ENCODE measurements around the gene AGPAT3.

Gene AGPAT3

GRCh38 chr21:43922949-43923348 lies 57.9 kb downstream of the AGPAT3 start:
- Histone ChIP-seq H3K4me3 (ENCODE audit: low read depth, low read length) (no peak overlapping the region), H3K27ac (no peak overlapping the region), H3K27me3 (replicated peaks) (no peaks in the 10 kb centered on the region), H3K36me3 (replicated peaks) (peaks cover 5% of the 10 kb centered on the region)
- no peak for DNase-seq
- in situ Hi-C loops (cut with HindIII; ENCODE audit: low pct_ligation_motif_present, low sequenced_read_pairs), result no loop called here
- TF ChIP-seq CTCF (IDR thresholded peaks at IDR 0.05; ENCODE audit: low read depth, low read length, missing control alignments), result no peak

DNA sequence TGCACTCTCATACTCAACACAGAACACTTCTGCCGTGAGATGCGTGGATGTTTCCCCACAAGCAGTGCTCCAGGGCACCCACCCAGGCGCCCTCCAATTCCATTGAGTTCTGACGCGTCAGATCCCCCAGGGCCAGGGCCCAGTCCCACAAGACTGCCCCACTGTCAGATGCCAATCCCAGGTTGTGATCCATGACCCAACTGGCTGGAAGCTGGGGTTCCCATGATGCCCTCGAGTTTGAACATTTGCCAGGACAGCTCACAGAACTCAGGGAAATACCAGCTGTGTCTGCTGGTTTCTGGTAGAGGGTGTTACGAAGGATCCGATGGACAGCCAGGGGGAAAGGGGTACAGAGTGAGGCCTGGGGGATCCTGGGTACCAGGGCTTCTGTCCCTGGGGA lies 58.4 kb downstream of the AGPAT3 start:
- Histone ChIP-seq H3K27ac (no peak overlapping the region), H3K36me3 (replicated peaks) (peaks cover 5% of the 10 kb centered on the region), H3K4me3 (ENCODE audit: low read depth, low read length) (no peak overlapping the region), H3K27me3 (replicated peaks) (no peaks in the 10 kb centered on the region)
- in situ Hi-C loops (cut with HindIII; ENCODE audit: low pct_ligation_motif_present, low sequenced_read_pairs), result no loop called here
- no peak for DNase-seq
- no peak for TF ChIP-seq CTCF (IDR thresholded peaks at IDR 0.05; ENCODE audit: low read depth, low read length, missing control alignments)

- DNase-seq, result no peak
- TF ChIP-seq CTCF (IDR thresholded peaks at IDR 0.05; ENCODE audit: low read depth, low read length, missing control alignments), result no peak
- in situ Hi-C loops (cut with HindIII; ENCODE audit: low pct_ligation_motif_present, low sequenced_read_pairs), result no loop called here
- Histone ChIP-seq H3K4me3 (ENCODE audit: low read depth, low read length) (no peak overlapping the region), H3K27ac (no peak overlapping the region), H3K27me3 (replicated peaks) (no peaks in the 10 kb centered on the region), H3K36me3 (replicated peaks) (peaks cover 5% of the 10 kb centered on the region)
These were observed 59.5 kb downstream of the AGPAT3 start for GRCh38 chr21:43924421-43925095.

GRCh38 chr21:43925096-43925481 lies 60.1 kb downstream of the AGPAT3 start:
- in situ Hi-C loops (cut with HindIII; ENCODE audit: low pct_ligation_motif_present, low sequenced_read_pairs), result no loop called here
- H3K27ac ChIP-seq, result no peak overlapping the region
- no peak overlapping the region for H3K4me3 ChIP-seq (ENCODE audit: low read depth, low read length)
- no peak for DNase-seq
- H3K27me3 ChIP-seq (replicated peaks), result no peaks in the 10 kb centered on the region
- TF ChIP-seq CTCF (IDR thresholded peaks at IDR 0.05; ENCODE audit: low read depth, low read length, missing control alignments), result no peak
- H3K36me3 ChIP-seq (replicated peaks), result peaks cover 5% of the 10 kb centered on the region

DNA sequence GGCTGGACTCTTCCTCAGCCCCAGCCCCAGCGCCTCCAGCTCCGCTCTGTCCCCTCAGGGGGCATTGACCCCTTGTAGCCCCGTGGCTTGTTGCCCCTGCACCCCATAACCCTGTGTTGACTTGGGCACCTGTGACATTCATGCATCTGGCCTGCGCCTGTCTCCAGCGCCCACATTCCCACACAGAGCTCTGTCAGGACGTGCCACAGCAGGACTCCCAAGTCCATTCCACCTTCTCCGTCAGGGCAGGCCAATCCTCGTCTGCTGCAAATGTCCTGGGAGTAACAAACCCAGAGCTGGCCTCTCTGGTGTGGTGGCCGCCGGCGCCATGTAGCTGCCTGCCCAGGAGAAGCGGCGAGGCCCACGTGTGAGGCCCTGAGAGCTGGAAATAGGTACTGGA lies 60.6 kb downstream of the AGPAT3 start:
- in situ Hi-C loops (cut with HindIII; ENCODE audit: low pct_ligation_motif_present, low sequenced_read_pairs), result no loop called here
- Histone ChIP-seq H3K36me3 (replicated peaks) (peaks cover 5% of the 10 kb centered on the region), H3K27me3 (replicated peaks) (no peaks in the 10 kb centered on the region), H3K27ac (no peak overlapping the region), H3K4me3 (ENCODE audit: low read depth, low read length) (no peak overlapping the region)
- no peak for DNase-seq
- TF ChIP-seq CTCF (IDR thresholded peaks at IDR 0.05; ENCODE audit: low read depth, low read length, missing control alignments), result no peak

DNA sequence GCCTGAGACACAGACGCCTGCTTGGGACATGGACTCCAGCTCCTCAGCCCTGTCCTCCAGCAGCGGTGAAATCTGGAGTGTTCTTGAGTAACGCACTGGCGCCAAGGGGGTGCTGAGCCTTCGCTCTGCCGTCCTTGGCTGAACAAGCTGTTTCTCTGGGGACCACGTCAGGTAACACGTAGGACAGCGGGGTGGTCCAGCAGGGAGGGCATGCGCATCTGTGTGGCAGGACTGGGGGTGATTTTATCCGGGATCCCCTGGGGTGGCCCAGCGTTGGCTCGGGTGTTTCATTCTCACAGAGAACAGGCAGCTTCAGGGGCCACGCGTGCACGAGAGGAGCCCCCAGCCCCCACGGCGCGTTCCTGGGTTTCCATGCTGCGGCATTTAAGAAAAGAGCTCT lies 61.2 kb downstream of the AGPAT3 start:
- DNase-seq, result no peak
- Histone ChIP-seq H3K27ac (no peak overlapping the region), H3K36me3 (replicated peaks) (peaks cover 5% of the 10 kb centered on the region), H3K27me3 (replicated peaks) (no peaks in the 10 kb centered on the region), H3K4me3 (ENCODE audit: low read depth, low read length) (no peak overlapping the region)
- in situ Hi-C loops (cut with HindIII; ENCODE audit: low pct_ligation_motif_present, low sequenced_read_pairs), result no loop called here
- TF ChIP-seq CTCF (IDR thresholded peaks at IDR 0.05; ENCODE audit: low read depth, low read length, missing control alignments), result no peak
